Sigmoid colon (tissue), 7 donors: Measurements from ENCODE around the gene ALPK3. TPM values are rescaled to one million over a fixed set of nuclear protein-coding genes. Genes with fewer than 3 reads are reported as not detected.
"Not testable (repeated sequence)": the region's sequence is repeated elsewhere in the genome, so short reads cannot be mapped to it uniquely, and the experiment has no call there.

Source experiments
- DNase-seq: peaks from one replicate; pipeline ENCODE4 v3.0.0-alpha.2; 2019
- H3K27ac ChIP-seq, 4 donors: fragments of 200-600 bp; sonication (generic); one replicate each; pipeline ENCODE4 v1.5.1; 2016 to 2019; ENCODE audit warnings: mild to moderate bottlenecking in 1 of 4
- H3K27me3 ChIP-seq, 3 donors: fragments of 200-600 bp; sonication (generic); one replicate each; pipeline ENCODE4 v1.5.1; 2019; ENCODE audit warnings: mild to moderate bottlenecking in 1 of 3
- H3K36me3 ChIP-seq, 4 donors: fragments of 200-600 bp; sonication (generic); one replicate each; pipeline ENCODE4 v1.5.1; 2016 to 2019
- H3K4me1 ChIP-seq, 4 donors: fragments of 200-600 bp; sonication (generic); one replicate each; pipeline ENCODE4 v1.5.1; 2017 to 2019
- H3K4me3 ChIP-seq, 4 donors: fragments of 200-600 bp; sonication (generic); one replicate each; pipeline ENCODE4 v1.5.1; 2017 to 2019; ENCODE audit warnings: mild to moderate bottlenecking in 2 of 4, moderate library complexity in 1 of 4
- H3K9me3 ChIP-seq, 4 donors: fragments of 200-600 bp in 3 of 4; sonication (generic) in 3 of 4; one replicate each; pipeline versions ENCODE4 v1.5.1 to v1.6.1; 2013 to 2019
- EP300 ChIP-seq, 4 donors: sonication (generic); formaldehyde crosslinking; IDR thresholded peaks; one replicate each; pipeline ENCODE4 v1.6.1; 2017; ENCODE audit warnings: antibody characterized with exemption in 4 of 4
- POLR2A ChIP-seq, 2 donors: fragments of 450-650 bp; IDR thresholded peaks; one replicate each; pipeline ENCODE4 v1.6.1; 2016; ENCODE audit warnings: antibody characterized with exemption in 2 of 2, mild to moderate bottlenecking in 2 of 2, moderate library complexity in 2 of 2
- POLR2AphosphoS5 ChIP-seq, 4 donors: sonication (generic); formaldehyde crosslinking; IDR thresholded peaks; one replicate each; pipeline ENCODE4 v1.6.1; 2017; ENCODE audit warnings: antibody characterized with exemption in 4 of 4
- WGBS, 2 donors: extraction: QIAGEN DNeasy Blood & Tissue Kit; methylation state at CpG; one replicate each; pipeline ENCODE4 v1.1.7; 2013; 5-methylcytosine and 5-hydroxymethylcytosine counted together
- intact Hi-C: fragments of 100-400 bp; cut with DNase I; formaldehyde crosslinking; loops from one replicate; pipeline ENCODE4 v1.15.1; 2023
- polyA plus RNA-seq, 3 donors: library from polyadenylated mRNA; stranded (reverse); fragments of 200-250 nt; gene quantifications; one replicate each; pipeline ENCODE4 v1.2.3, GENCODE V29; 2013
- total RNA-seq, 4 donors: library from RNA; depleted of rRNA; stranded (reverse); fragments of >200 nt; gene quantifications; one replicate each; pipeline ENCODE4 v1.1.0, GENCODE V29; 2016
- TF ChIP-seq, protein P1 (sequence below), 4 experiments: fragments of 450-650 bp in 3 of 4; fragments of 200-600 bp in 1 of 4; IDR thresholded peaks; one replicate each; pipeline ENCODE4 v1.5.1; 2016 to 2019; ENCODE audit warnings: antibody characterized with exemption in 4 of 4, mild to moderate bottlenecking in 3 of 4, moderate library complexity in 2 of 4
- donor health status: healthy with polysubstance abuse.
- donor health status: Bipolar disorder and iron deficiency.
- donor health status: healthy.

Gene ALPK3
- total and polyA plus RNA-seq, 7 donors = under 0.01 to 41.0 (median 3.9) TPM

DNA sequence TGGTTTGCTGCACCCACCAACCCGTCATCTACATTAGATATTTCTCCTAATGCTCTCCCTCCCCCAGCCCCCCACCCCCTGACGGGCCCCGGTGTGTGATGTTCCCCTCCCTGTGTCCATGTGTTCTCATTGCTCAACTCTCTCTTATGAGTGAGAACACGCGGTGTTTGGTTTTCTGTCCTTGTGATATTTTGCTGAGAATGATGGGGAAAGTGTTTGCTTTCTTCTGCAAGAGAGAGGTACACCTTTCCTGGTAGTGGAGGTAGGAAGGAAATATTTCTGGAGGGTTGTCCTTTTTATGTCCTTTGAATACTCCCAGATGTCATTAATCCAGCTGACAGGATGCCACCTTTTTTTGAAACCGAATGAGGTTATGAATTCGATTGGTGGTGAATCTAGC lies 56.8 kb downstream of the ALPK3 start:
- Histone ChIP-seq H3K27ac (no peak overlapping the region), H3K36me3 (peaks cover 0 to 9% (median 0%) of the 10 kb centered on the region in 4 donors), H3K4me3 (no peak overlapping the region), H3K27me3 (no peaks in the 10 kb centered on the region), H3K9me3 (no peaks in the 10 kb centered on the region), H3K4me1 (peaks cover 0 to 15% (median 0%) of the 10 kb centered on the region in 4 donors)
- intact Hi-C loops = no loop called here
- TF ChIP-seq, protein P1, sequence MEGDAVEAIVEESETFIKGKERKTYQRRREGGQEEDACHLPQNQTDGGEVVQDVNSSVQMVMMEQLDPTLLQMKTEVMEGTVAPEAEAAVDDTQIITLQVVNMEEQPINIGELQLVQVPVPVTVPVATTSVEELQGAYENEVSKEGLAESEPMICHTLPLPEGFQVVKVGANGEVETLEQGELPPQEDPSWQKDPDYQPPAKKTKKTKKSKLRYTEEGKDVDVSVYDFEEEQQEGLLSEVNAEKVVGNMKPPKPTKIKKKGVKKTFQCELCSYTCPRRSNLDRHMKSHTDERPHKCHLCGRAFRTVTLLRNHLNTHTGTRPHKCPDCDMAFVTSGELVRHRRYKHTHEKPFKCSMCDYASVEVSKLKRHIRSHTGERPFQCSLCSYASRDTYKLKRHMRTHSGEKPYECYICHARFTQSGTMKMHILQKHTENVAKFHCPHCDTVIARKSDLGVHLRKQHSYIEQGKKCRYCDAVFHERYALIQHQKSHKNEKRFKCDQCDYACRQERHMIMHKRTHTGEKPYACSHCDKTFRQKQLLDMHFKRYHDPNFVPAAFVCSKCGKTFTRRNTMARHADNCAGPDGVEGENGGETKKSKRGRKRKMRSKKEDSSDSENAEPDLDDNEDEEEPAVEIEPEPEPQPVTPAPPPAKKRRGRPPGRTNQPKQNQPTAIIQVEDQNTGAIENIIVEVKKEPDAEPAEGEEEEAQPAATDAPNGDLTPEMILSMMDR (IDR thresholded peaks at IDR 0.05) = no peak
- TF ChIP-seq EP300 (IDR thresholded peaks at IDR 0.05) (no peak), POLR2A (IDR thresholded peaks at IDR 0.05) (no peak), POLR2AphosphoS5 (IDR thresholded peaks at IDR 0.05) (no peak)
- no peak for DNase-seq
- WGBS, 2 donors = 62 to 69% methylated on average over 7 of the region's 7 CpGs

DNA sequence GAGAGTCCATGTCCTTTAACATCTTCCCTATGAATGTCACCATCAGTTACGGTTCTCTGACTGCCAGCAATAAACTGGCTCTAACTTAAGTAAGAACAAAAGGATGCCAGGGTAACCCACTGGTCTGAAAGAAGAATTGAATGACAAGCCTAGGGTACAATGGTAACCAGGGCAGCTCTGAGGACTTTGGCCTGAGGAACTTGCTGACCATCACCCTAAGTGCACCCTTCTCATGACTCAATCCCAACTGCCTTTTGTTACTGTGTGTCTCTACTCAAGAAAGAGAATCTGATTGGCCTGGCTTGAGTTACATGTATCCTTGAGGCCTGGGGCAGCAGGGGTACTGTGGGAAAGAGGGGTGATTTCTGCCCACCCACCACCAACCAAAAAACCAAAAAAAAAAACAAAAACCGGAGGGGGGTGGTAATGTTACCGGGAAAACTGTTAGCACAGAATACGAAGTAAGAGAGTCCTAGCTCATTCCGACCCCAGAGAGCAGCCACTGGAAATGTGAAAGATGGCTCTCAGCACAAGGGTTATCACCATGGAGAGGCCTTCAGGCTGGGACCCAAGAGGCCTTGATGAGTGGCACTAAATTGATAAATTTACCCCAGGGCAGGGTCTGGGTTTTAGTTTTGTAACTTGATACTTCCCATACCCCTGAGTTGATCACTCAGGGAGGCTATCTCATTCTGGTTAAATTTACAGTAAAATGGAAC lies 58.0 kb downstream of the ALPK3 start:
- Histone ChIP-seq H3K27ac (no peak overlapping the region), H3K9me3 (no peaks in the 10 kb centered on the region), H3K4me3 (no peak overlapping the region), H3K27me3 (no peaks in the 10 kb centered on the region), H3K36me3 (no peaks in the 10 kb centered on the region), H3K4me1 (peaks cover 0 to 15% (median 0%) of the 10 kb centered on the region in 4 donors)
- intact Hi-C loops = loop anchor here (5.0 kb wide), 1 partner anchor 218 kb away; the partner anchor contains the start of gene NMB
- TF ChIP-seq, protein P1 (IDR thresholded peaks at IDR 0.05) = no peak
- TF ChIP-seq EP300 (IDR thresholded peaks at IDR 0.05) = no peak
- TF ChIP-seq POLR2A (IDR thresholded peaks at IDR 0.05) = no peak
- TF ChIP-seq POLR2AphosphoS5 (IDR thresholded peaks at IDR 0.05) = no peak
- 93% methylated on average over 5 of the region's 5 CpGs for WGBS, 2 donors
- no peak for DNase-seq

DNA sequence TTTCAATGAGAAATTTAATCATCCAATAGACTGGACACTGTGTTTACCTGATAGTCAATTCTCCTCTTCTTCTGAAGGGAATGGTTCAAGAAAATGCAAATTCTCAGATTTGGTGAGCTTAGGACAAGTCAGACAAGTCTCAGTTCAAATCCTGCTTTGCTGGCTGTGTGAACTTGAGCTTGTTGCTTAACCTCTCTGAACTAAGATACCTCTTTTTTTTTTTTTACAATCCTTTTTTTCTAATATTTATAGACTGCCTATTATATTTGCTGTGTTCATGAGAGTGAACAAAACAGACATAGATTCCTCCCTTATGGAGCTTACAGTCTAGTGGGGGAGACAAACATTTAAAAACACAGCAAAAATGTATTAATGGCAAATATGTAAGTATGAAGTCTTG lies 59.1 kb downstream of the ALPK3 start:
- Histone ChIP-seq H3K27ac (no peak overlapping the region), H3K9me3 (no peaks in the 10 kb centered on the region), H3K27me3 (no peaks in the 10 kb centered on the region), H3K4me3 (no peak overlapping the region), H3K36me3 (no peaks in the 10 kb centered on the region), H3K4me1 (peaks cover 0 to 15% (median 0%) of the 10 kb centered on the region in 4 donors)
- intact Hi-C loops = loop anchor here (5.0 kb wide), 1 partner anchor 219 kb away; the partner anchor contains the start of gene NMB
- TF ChIP-seq POLR2AphosphoS5 (IDR thresholded peaks at IDR 0.05) = no peak
- TF ChIP-seq POLR2A (IDR thresholded peaks at IDR 0.05) = no peak
- no peak for TF ChIP-seq EP300 (IDR thresholded peaks at IDR 0.05)
- TF ChIP-seq, protein P1 (IDR thresholded peaks at IDR 0.05) = no peak
- no peak for DNase-seq

DNA sequence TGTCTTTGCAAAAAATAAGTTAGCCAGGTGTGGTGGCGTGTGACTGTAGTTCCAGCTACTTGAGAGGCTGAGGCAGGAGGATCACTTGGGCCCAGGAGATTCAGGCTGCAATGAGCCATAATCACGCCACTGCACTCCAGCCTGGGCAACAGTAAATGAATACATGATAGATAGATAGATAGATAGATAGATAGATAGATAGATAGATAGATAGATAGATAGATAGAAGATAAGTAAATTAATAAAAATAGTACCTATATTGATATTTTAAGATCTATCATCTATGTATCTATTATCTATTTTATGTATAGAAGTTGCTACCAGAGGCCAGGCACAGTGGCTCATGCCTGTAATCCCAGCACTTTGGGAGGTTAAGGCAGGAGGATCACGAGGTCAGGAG lies 60.5 kb downstream of the ALPK3 start:
- not testable (repeated sequence) for H3K36me3 ChIP-seq, H3K9me3 ChIP-seq, H3K27ac ChIP-seq, DNase-seq, H3K4me3 ChIP-seq, H3K27me3 ChIP-seq
- peaks cover 0 to 13% (median 0%) of the 10 kb centered on the region in 4 donors for H3K4me1 ChIP-seq
- intact Hi-C loops = loop anchor here (2.0 to 5.0 kb wide), 2 partner anchors 220 to 277 kb away; partner anchors contain the start of genes NMB and ZSCAN2
- 89 to 90% methylated on average over 3 of the region's 3 CpGs for WGBS, 2 donors

DNA sequence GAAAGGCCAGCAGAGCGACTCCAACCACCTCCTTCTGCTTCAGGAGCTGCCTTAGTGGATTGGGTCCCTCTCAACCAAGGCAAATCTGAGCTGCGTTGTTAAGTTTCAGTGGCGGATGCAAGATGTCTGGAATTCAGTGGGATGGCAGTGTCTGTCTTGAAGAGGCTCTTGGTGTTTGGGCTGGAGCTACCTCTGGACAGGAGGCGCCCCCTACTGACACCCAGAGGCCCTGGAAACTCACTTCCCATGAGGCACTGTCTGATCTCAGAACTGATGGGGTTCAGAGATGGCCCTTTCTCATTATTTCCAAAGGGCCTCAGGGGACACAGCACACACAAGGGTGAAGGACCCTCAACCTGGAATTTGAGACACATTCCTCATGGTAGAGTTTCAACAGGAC lies 61.3 kb downstream of the ALPK3 start:
- Histone ChIP-seq H3K27me3 (no peaks in the 10 kb centered on the region), H3K9me3 (no peaks in the 10 kb centered on the region), H3K36me3 (no peaks in the 10 kb centered on the region), H3K4me1 (peaks cover 0 to 7% (median 0%) of the 10 kb centered on the region in 4 donors), H3K27ac (no peak overlapping the region), H3K4me3 (no peak overlapping the region)
- TF ChIP-seq POLR2AphosphoS5 (IDR thresholded peaks at IDR 0.05) = no peak
- no peak for TF ChIP-seq POLR2A (IDR thresholded peaks at IDR 0.05)
- no peak for TF ChIP-seq EP300 (IDR thresholded peaks at IDR 0.05)
- TF ChIP-seq, protein P1 (IDR thresholded peaks at IDR 0.05) = peak; percentile 36 to 57 (median 46)
- 33 to 58% methylated on average over 4 of the region's 4 CpGs for WGBS, 2 donors
- DNase-seq = peak; percentile 82
- intact Hi-C loops = loop anchor here (2.0 to 5.0 kb wide), 2 partner anchors 221 to 278 kb away; partner anchors contain the start of genes NMB and ZSCAN2
